GM12874 (cell line): ENCODE data around the gene STK40.

Source experiments
- CTCF ChIP-seq: IDR thresholded peaks from 2 replicates; pipeline ENCODE4 v1.5.1; 2011; ENCODE audit warnings: low read depth, mild to moderate bottlenecking, control low read depth, low read length, moderate library complexity; ENCODE audit not compliant: insufficient read depth

The STK40 gene

GRCh38 chr1:36355811-36356210 is 29.9 kb downstream of the STK40 start:
- TF ChIP-seq CTCF, result no peak

- TF ChIP-seq CTCF, result no peak
Measured at GRCh38 chr1:36354486-36354885, 31.2 kb downstream of the STK40 start.

- no peak for TF ChIP-seq CTCF
Measured at GRCh38 chr1:36352910-36353878, 32.5 kb downstream of the STK40 start.

GRCh38 chr1:36352125-36352909 is 33.4 kb downstream of the STK40 start:
- no peak for TF ChIP-seq CTCF

GRCh38 chr1:36351227-36351977 is 34.3 kb downstream of the STK40 start:
- no peak for TF ChIP-seq CTCF

GRCh38 chr1:36350659-36351226 is 35.0 kb downstream of the STK40 start:
- no peak for TF ChIP-seq CTCF
